Stomach (tissue), 4 donors: ENCODE results near the gene PTTG2.

Source experiments
- CTCF ChIP-seq, 7 experiments: fragments of 450-650 bp in 4 of 7; fragments of 200-600 bp in 3 of 7; sonication (generic) in 3 of 7; IDR thresholded peaks; one replicate each; pipeline ENCODE4 v1.5.1; 2016 to 2019; ENCODE audit warnings: antibody characterized with exemption in 7 of 7, control low read depth in 2 of 7, mild to moderate bottlenecking in 1 of 7
- POLR2A ChIP-seq, 4 donors: fragments of 450-650 bp; IDR thresholded peaks; one replicate each; pipeline ENCODE4 v1.6.1; 2016; ENCODE audit warnings: antibody characterized with exemption in 4 of 4, control low read depth in 2 of 4, mild to moderate bottlenecking in 1 of 4, moderate library complexity in 1 of 4

- TF ChIP-seq CTCF (IDR thresholded peaks at IDR 0.05) = no peak
- no peak for TF ChIP-seq POLR2A (IDR thresholded peaks at IDR 0.05)
These were observed 5.8 kb downstream of the PTTG2 start for GRCh38 chr4:37966044-37966443.
